ENCODE data around the gene MSI2.

DNA sequence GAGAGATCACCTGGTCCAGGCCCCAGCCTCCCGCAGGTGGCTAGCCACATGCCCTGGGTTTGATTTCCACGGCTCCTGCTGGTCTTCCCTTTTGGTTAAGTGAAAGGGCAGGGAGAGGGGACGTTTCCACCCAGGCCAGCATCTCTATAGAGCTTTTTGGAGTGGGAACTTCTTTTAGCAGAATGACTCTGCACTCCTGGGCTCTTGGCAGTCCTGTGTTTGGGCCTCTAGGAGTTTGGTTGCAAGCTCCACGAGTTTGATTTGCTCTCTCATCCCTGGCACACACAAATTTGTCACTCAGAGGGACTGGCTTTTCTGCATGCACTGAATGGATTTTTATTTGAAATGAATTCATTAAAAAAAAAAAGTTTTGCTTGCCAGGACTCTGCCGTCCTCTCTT is 32.8 kb downstream of the MSI2 start:
- no peak for TF ChIP-seq EZH2 (IDR thresholded peaks at IDR 0.05)
- no peak for TF ChIP-seq POLR2AphosphoS5 (IDR thresholded peaks at IDR 0.05; ENCODE audit: borderline replicate concordance, low read depth, low read length)
- no peak for TF ChIP-seq FOXP2 (optimal IDR thresholded peaks at IDR 0.05; ENCODE audit: control extremely low read depth, extremely low read length, insufficient read depth)

All from SK-N-MC (cell line).